ENCODE results near the gene CLBA1. TPM values are rescaled to one million over a fixed set of nuclear protein-coding genes. Genes with fewer than 3 reads are reported as not detected.

Gene CLBA1
- total RNA-seq, 4 donors from 2014 or later = 1.4 to 7.9 (median 3.6) TPM

- no peak for TF ChIP-seq CTCF (IDR thresholded peaks at IDR 0.05; ENCODE audit: low read depth)
Measured at GRCh38 chr14:104953896-104954656, 31.5 kb upstream of the CLBA1 start.

- TF ChIP-seq CTCF (IDR thresholded peaks at IDR 0.05; ENCODE audit: low read depth) = no peak
Measured at GRCh38 chr14:104954746-104955395, 30.7 kb upstream of the CLBA1 start.

GRCh38 chr14:104955396-104955770 lies 30.2 kb upstream of the CLBA1 start:
- TF ChIP-seq CTCF (IDR thresholded peaks at IDR 0.05; ENCODE audit: low read depth) = no peak

GRCh38 chr14:104956290-104956890 lies 29.2 kb upstream of the CLBA1 start:
- TF ChIP-seq CTCF (IDR thresholded peaks at IDR 0.05; ENCODE audit: low read depth) = no peak

GRCh38 chr14:104957146-104958113 lies 28.2 kb upstream of the CLBA1 start:
- no peak for TF ChIP-seq CTCF (IDR thresholded peaks at IDR 0.05; ENCODE audit: low read depth)

GRCh38 chr14:104964546-104964945 lies 21.0 kb upstream of the CLBA1 start:
- TF ChIP-seq CTCF (IDR thresholded peaks at IDR 0.05; ENCODE audit: low read depth) = no peak

Data from subcutaneous adipose tissue (tissue), 4 donors.